Fibroblast of lung (primary cell): Measurements from ENCODE around the gene POFUT2.

Experiments
- EZH2 ChIP-seq: IDR thresholded peaks from 2 replicates; pipeline ENCODE4 v1.5.1; 2012; ENCODE audit warnings: low read length, control low read depth, mild to moderate bottlenecking; ENCODE audit errors: missing control alignments
- TF ChIP-seq, protein P1 (sequence below), 2 donors: IDR thresholded peaks in 1 of 2; conservative IDR thresholded peaks in 1 of 2; 1 replicate in 1 of 2; 2 replicates in 1 of 2; pipeline ENCODE4 v1.5.1; 2011 to 2012; ENCODE audit warnings: low read length in 2 of 2, control low read depth in 1 of 2, inconsistent platforms in 1 of 2, low read depth in 1 of 2, mild to moderate bottlenecking in 1 of 2

DNA sequence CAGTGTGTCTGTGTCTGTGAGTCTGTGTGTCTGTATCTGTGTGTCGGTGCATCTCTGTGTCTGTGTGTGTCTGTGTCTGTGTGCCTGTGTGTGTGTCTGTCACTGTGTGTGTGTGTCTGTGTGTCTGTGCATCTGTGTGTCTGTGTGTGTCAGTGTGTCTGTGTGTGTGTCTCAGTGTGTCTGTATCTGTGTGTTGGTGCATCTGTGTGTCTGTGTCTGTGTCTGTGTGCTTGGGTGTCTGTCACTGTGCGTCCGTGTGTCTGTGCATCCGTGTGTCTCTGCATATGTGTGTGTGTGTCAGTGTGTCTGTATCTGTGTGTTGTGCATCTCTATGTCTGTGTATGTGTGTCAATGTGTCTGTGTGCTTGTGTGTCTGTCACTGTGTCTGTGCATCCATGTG, 44.7 kb upstream of the POFUT2 start:
- TF ChIP-seq, protein P1, sequence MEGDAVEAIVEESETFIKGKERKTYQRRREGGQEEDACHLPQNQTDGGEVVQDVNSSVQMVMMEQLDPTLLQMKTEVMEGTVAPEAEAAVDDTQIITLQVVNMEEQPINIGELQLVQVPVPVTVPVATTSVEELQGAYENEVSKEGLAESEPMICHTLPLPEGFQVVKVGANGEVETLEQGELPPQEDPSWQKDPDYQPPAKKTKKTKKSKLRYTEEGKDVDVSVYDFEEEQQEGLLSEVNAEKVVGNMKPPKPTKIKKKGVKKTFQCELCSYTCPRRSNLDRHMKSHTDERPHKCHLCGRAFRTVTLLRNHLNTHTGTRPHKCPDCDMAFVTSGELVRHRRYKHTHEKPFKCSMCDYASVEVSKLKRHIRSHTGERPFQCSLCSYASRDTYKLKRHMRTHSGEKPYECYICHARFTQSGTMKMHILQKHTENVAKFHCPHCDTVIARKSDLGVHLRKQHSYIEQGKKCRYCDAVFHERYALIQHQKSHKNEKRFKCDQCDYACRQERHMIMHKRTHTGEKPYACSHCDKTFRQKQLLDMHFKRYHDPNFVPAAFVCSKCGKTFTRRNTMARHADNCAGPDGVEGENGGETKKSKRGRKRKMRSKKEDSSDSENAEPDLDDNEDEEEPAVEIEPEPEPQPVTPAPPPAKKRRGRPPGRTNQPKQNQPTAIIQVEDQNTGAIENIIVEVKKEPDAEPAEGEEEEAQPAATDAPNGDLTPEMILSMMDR (conservative IDR thresholded peaks at IDR 0.05 in 1 of 2, IDR thresholded peaks at IDR 0.05 in 1 of 2; ENCODE audit: low read depth in 1 of 2, low read length in 2 of 2) = no peak
- TF ChIP-seq EZH2 = no peak
